Loucy (cell line): ENCODE results near the gene TSPAN3.

Source experiments
- EZH2phosphoT487 ChIP-seq: fragments of 200-600 bp; IDR thresholded peaks from 2 replicates; pipeline ENCODE4 v1.6.1; 2018; ENCODE audit warnings: antibody characterized with exemption, mild to moderate bottlenecking, moderate library complexity, borderline replicate concordance
- TF ChIP-seq, protein P1 (sequence below): fragments of 200-600 bp; sonication (generic); conservative IDR thresholded peaks from 2 replicates; pipeline ENCODE4 v1.5.1; 2014; ENCODE audit warnings: mild to moderate bottlenecking, antibody characterized with exemption, low read length

DNA sequence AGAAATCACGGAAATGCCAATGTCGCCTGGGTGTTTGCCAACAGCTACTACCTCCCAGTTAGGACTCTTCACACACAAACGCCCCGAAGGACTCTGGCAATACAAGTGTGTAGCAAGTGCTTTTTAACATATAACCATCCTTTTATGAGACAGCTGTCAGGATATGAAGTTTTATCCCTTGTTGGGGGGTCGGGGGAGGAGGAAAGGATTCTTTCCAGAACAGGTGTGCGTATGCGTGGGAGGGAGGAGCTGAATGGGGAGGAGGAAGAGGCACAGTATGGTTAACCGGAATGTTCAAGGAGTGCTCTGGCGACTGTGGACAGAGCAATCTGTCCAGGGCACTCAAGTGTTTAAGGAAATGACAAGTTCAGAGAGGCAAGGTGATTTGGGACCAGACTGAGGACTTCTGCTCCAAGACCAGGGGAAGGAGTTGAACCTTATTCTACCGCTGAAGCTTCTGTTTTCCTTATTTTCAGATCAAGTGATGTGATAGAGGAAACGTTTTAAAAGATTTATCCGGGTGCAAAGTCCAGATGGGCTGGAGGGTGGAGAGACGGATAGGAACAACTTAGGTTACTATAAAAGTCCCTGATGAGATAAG is 1.3 kb downstream of the TSPAN3 start:
- TF ChIP-seq, protein P1, sequence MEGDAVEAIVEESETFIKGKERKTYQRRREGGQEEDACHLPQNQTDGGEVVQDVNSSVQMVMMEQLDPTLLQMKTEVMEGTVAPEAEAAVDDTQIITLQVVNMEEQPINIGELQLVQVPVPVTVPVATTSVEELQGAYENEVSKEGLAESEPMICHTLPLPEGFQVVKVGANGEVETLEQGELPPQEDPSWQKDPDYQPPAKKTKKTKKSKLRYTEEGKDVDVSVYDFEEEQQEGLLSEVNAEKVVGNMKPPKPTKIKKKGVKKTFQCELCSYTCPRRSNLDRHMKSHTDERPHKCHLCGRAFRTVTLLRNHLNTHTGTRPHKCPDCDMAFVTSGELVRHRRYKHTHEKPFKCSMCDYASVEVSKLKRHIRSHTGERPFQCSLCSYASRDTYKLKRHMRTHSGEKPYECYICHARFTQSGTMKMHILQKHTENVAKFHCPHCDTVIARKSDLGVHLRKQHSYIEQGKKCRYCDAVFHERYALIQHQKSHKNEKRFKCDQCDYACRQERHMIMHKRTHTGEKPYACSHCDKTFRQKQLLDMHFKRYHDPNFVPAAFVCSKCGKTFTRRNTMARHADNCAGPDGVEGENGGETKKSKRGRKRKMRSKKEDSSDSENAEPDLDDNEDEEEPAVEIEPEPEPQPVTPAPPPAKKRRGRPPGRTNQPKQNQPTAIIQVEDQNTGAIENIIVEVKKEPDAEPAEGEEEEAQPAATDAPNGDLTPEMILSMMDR = no peak
- TF ChIP-seq EZH2phosphoT487 = no peak
